H7 (cell line): ENCODE measurements around the gene OR2A12. TPM values are rescaled to one million over a fixed set of nuclear protein-coding genes. Genes with fewer than 3 reads are reported as not detected.
"Not testable (repeated sequence)": the region's sequence is repeated elsewhere in the genome, so short reads cannot be mapped to it uniquely, and the experiment has no call there.

Experiments used
- DNase-seq: peaks from one replicate; pipeline ENCODE4 v3.0.0; 2012
- H3K27me3 ChIP-seq: 2 replicates; pipeline ENCODE4 v1.6.0; 2011; ENCODE audit warnings: mild to moderate bottlenecking, low read length; ENCODE audit not compliant: control insufficient read depth, insufficient read depth
- H3K36me3 ChIP-seq: replicated peaks from 2 replicates; pipeline ENCODE4 v1.5.1; 2011; ENCODE audit warnings: low read length; ENCODE audit not compliant: control insufficient read depth, insufficient read depth
- H3K4me3 ChIP-seq: 2 replicates; pipeline ENCODE4 v1.5.1; 2011; ENCODE audit warnings: low read depth, mild to moderate bottlenecking, control low read depth, low read length, moderate library complexity; ENCODE audit not compliant: insufficient read depth
- total RNA-seq: library from RNA; depleted of rRNA; stranded (reverse); fragments of >200 nt; shearing (Covaris generic); gene quantifications from 2 replicates; pipeline ENCODE4 v1.2.3, GENCODE V29; 2014; rRNA removed

Gene OR2A12, protein sequence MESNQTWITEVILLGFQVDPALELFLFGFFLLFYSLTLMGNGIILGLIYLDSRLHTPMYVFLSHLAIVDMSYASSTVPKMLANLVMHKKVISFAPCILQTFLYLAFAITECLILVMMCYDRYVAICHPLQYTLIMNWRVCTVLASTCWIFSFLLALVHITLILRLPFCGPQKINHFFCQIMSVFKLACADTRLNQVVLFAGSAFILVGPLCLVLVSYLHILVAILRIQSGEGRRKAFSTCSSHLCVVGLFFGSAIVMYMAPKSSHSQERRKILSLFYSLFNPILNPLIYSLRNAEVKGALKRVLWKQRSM
- not detected in 2 replicates for total RNA-seq

- H3K27me3 ChIP-seq = no peaks in the 10 kb centered on the region
- no peak for DNase-seq
These were observed at the start of gene OR2A12 for GRCh38 chr7:144085978-144086377. Gene OR2A12, plus strand, starts transcription at chr7:144086278. Its CDS starts 8,830 bp downstream, at chr7:144095108.

GRCh38 chr7:144036302-144036885 lies 49.7 kb upstream of the OR2A12 start:
- H3K4me3 ChIP-seq = no peak overlapping the region
- no peak for DNase-seq

More at GRCh38 chr7:144085978-144086377, at the start of gene OR2A12:
- H3K36me3 ChIP-seq = no peaks in the 10 kb centered on the region
- H3K4me3 ChIP-seq = no peak within 1 kb of the TSS

GRCh38 chr7:144037414-144038035 lies 48.6 kb upstream of the OR2A12 start:
- no peak for DNase-seq
- Histone ChIP-seq H3K27me3 (no peaks in the 10 kb centered on the region), H3K4me3 (no peak overlapping the region), H3K36me3 (no peaks in the 10 kb centered on the region)

More at GRCh38 chr7:144036302-144036885, 49.7 kb upstream of the OR2A12 start:
- Histone ChIP-seq H3K27me3 (no peaks in the 10 kb centered on the region), H3K36me3 (no peaks in the 10 kb centered on the region)

- DNase-seq = no peak
- no peaks in the 10 kb centered on the region for H3K27me3 ChIP-seq
These were observed 47.2 kb upstream of the OR2A12 start for GRCh38 chr7:144038887-144039286.

DNA sequence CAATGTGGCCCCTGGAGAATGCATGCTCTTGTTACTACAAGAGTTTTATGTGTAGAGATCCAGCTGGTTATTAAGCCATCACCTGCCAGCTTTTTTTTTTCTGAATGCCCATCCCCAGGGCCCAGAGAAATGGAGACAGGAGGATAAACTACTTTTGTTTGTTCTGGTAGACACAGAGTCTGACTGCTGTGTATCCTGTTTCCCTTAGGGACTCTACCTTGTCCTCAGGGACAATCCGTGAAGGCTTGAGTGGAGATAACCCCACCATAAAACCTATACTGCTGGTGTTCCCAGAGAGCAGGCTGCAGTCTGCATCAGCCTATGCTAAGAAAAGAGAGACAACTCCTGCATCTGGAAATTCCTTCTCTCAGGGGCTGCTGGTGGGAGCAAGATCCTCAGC lies 37.4 kb upstream of the OR2A12 start, which contains the start of gene OR2A5:
Gene OR2A5, plus strand, starts transcription at position 301 of the 400 bp plus-strand sequence. CDS start 1,454 bp downstream, outside the sequence.
- Histone ChIP-seq H3K27me3 (no peaks in the 10 kb centered on the region), H3K36me3 (no peaks in the 10 kb centered on the region), H3K4me3 (no peak within 1 kb of the TSS)
- DNase-seq = no peak

More at GRCh38 chr7:144038887-144039286, 47.2 kb upstream of the OR2A12 start:
- Histone ChIP-seq H3K36me3 (no peaks in the 10 kb centered on the region), H3K4me3 (no peak overlapping the region)

GRCh38 chr7:144049491-144049890 lies 36.6 kb upstream of the OR2A12 start:
- H3K36me3 ChIP-seq = no peaks in the 10 kb centered on the region
- no peaks in the 10 kb centered on the region for H3K27me3 ChIP-seq
- no peak overlapping the region for H3K4me3 ChIP-seq
- no peak for DNase-seq

DNA sequence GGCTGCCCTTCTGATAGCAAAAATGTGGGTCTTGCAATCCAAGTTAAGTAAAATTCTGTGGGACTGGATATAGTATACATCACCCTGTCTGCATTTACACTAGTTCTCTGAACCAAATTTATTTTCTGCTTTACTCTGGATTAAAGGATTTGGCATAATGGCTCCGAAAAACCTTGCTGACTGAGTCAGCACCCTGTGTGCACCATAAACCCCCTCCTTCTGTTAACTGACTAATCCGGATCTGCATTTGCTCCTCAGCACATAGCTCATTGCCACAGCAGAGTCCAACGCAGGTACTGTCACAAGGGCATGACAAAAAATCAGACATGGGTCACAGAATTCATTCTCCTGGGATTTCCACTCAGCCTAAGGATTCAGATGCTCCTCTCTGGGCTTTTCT lies 36.0 kb upstream of the OR2A12 start:
- Histone ChIP-seq H3K27me3 (no peaks in the 10 kb centered on the region), H3K36me3 (no peaks in the 10 kb centered on the region), H3K4me3 (no peak overlapping the region)

GRCh38 chr7:144050884-144051283 lies 35.2 kb upstream of the OR2A12 start:
- H3K4me3 ChIP-seq, H3K36me3 ChIP-seq, DNase-seq, H3K27me3 ChIP-seq: not testable (repeated sequence)

More for the DNA sequence above, 36.0 kb upstream of the OR2A12 start:
- DNase-seq = no peak

DNA sequence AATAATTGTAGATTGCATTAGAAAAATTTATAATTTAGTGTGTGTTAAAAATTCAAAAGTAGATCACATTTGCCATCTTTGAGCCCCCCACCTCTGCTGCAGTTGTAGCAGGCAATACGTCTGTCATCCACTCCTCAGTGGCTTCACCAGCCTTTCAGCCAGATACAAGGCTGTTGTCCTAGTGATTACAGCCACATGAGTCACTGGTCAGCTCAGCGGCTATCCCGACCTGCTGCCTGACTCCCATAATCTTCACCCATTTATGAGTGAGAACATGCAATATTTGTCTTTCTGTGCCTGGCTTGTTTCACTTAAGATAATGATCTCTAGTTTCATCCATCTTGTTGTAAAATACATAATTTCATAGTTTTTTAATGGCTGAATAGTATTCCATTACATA lies 28.1 kb upstream of the OR2A12 start:
- Histone ChIP-seq H3K36me3 (no peaks in the 10 kb centered on the region), H3K4me3 (no peak overlapping the region), H3K27me3 (no peaks in the 10 kb centered on the region)
- DNase-seq = no peak

GRCh38 chr7:144063710-144064109 lies 22.4 kb upstream of the OR2A12 start:
- no peak overlapping the region for H3K4me3 ChIP-seq
- no peaks in the 10 kb centered on the region for H3K36me3 ChIP-seq
- DNase-seq = peak; percentile 32
- H3K27me3 ChIP-seq = no peaks in the 10 kb centered on the region

DNA sequence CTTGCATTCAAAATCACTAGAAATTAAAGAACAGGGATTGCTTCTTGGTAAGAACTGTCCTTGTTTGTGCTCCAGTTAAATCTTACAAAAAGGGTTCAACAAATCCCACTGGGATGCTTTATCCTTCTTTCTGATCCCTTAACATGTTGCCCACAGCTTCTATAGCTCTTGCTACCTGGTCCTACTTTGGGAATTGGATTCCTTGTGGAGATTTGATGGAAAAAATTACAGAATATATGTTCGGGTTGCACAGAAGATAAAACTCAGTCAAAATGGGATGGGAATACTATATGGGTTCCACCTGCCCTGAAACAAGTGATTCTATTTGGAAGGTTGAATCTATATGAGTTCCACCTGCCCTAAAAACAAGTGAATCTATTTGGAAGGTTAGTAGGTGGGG lies 16.6 kb upstream of the OR2A12 start, which contains the start of gene OR2A25:
Gene OR2A25, plus strand, starts transcription at position 301 of the 400 bp plus-strand sequence. CDS start 4,409 bp downstream, outside the sequence.
- DNase-seq = no peak
- Histone ChIP-seq H3K36me3 (no peaks in the 10 kb centered on the region), H3K4me3 (no peak within 1 kb of the TSS), H3K27me3 (no peaks in the 10 kb centered on the region)

DNA sequence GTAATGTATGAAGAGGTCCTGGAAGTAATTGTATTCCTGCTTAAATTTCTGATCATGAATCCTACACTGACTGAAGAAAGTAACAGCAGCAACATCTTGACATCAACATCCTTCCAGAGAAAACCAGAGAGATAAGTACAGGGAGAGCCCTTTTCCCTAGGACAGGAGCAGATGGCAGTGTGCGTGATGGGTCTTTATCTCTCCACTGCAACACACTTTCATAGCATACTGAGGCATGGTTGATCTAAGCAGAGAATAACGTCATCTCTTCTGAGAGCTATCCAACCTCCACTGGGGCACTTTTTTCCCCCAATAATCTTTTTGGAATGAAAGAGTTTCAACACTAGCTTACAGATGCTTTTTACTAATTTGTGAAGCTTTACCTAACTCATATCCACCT lies 16.1 kb upstream of the OR2A12 start:
- H3K4me3 ChIP-seq = no peak overlapping the region
- H3K36me3 ChIP-seq = no peaks in the 10 kb centered on the region
- no peak for DNase-seq
- no peaks in the 10 kb centered on the region for H3K27me3 ChIP-seq

- H3K27me3 ChIP-seq = no peaks in the 10 kb centered on the region
- no peaks in the 10 kb centered on the region for H3K36me3 ChIP-seq
- no peak overlapping the region for H3K4me3 ChIP-seq
- DNase-seq = no peak
These were observed 11.7 kb upstream of the OR2A12 start for GRCh38 chr7:144074374-144074773.

DNA sequence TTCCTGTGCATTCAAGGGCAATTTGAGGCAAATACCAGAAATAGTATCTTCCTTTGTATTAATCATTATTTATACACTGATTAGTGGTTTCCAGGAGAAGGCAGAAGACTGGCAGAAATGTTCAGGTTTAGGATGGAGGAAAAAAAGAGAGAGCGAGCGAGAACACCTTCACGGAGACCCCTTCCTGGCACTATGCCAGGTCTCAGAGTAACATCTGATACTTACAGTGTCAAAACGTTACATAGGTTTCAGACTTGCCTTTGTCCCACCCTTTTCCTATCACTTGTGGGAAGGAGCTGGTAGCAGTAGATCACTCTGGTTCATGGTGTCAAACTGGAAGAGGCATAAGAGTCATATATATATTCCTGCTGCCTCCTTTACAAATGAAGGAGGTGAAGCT lies 652 bp downstream of the OR2A12 start:
- H3K4me3 ChIP-seq = no peak overlapping the region
- H3K27me3 ChIP-seq = no peaks in the 10 kb centered on the region

DNA sequence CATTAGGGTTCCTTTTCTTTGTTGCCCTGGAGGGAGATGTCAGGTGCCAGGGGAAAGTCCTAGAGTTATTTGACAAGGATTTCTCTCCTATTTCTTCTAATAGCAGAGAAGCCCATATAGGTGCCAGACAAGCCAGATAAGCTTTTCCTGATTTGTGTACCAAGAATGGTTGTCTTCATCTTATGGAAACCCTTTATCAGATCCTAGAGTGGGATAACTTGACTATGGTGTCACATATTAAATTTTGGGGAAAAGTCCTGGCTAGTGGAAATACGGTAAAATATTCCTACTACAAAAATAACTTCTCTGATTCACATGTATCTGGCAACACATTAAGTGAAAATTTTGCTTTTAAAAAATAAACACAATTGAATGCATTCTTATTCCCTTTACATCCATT lies 1.2 kb downstream of the OR2A12 start:
- DNase-seq = no peak
- H3K36me3 ChIP-seq = no peaks in the 10 kb centered on the region
- no peaks in the 10 kb centered on the region for H3K27me3 ChIP-seq
- H3K4me3 ChIP-seq = no peak overlapping the region

More for the DNA sequence above, 652 bp downstream of the OR2A12 start:
- no peak for DNase-seq
- no peaks in the 10 kb centered on the region for H3K36me3 ChIP-seq
